K562 (cell line): ENCODE measurements around the gene SLC6A8. TPM values are rescaled to one million over a fixed set of nuclear protein-coding genes. Genes with fewer than 3 reads are reported as not detected.

ENCODE experiments used
- ATAC-seq: fragments of 200-7000 bp; cut with Tn5 transposase; 3 replicates; pipeline ENCODE4 v1.9.1; 2020; ENCODE audit warnings: moderate library complexity
- BruUV-seq: library from RNA; stranded (reverse); fragments of 400-500 nt; replicated peaks from 2 replicates; lab custom pipeline; 2021; lab: Mats Ljungman, UMichigan
- CTCF ChIA-PET: fragments of 300-600 bp; formaldehyde crosslinking; extraction: SDS; loops from one replicate; lab custom pipeline; 2021; ENCODE audit warnings: low intra/inter-chr PET ratio; lab: Yijun Ruan, JAX
- POLR2A ChIA-PET: fragments of 300-600, 350-650 bp; sonication (Branson Sonifier 250); formaldehyde crosslinking; extraction: SDS; loops from one replicate; lab custom pipeline; 2021; ENCODE audit warnings: antibody characterized with exemption, inconsistent platforms; lab: Yijun Ruan, JAX
- DNase-seq, 4 experiments: peaks; one replicate each; pipeline versions ENCODE4 v3.0.0 to v3.0.0-alpha.2; 2011 to 2018; ENCODE audit warnings: low spot score in 3 of 4, mixed read lengths in 3 of 4; ENCODE audit errors: extremely low read depth in 1 of 4
- FAIRE-seq: peaks from 2 replicates; lab custom pipeline; 2011; peaks lifted over from hg19 to GRCh38; lab: Jason Lieb, UNC
- H2AFZ ChIP-seq: 2 replicates; pipeline ENCODE4 v1.6.0; 2011; ENCODE audit warnings: low read depth, low read length, control low read depth, inconsistent platforms
- H3K27ac ChIP-seq: fragments of 200-600 bp; 3 replicates; pipeline ENCODE4 v1.8.0; 2011; ENCODE audit warnings: low read depth, mild to moderate bottlenecking, control low read depth, inconsistent platforms, low read length, moderate library complexity, mixed read lengths; ENCODE audit errors: extremely low read depth
- H3K27me3 ChIP-seq, 2 experiments: fragments of 300-600 bp in 1 of 2; 2 replicates in 1 of 2; 3 replicates in 1 of 2; pipeline versions ENCODE4 v1.6.0 to v1.8.0; 2011; ENCODE audit warnings: inconsistent platforms in 2 of 2, low read length in 2 of 2, mild to moderate bottlenecking in 1 of 2, mixed read lengths in 1 of 2, moderate library complexity in 1 of 2; ENCODE audit not compliant: control insufficient read depth in 2 of 2, insufficient read depth in 2 of 2
- H3K36me3 ChIP-seq: fragments of 300-600 bp; 3 replicates; pipeline ENCODE4 v1.8.0; 2011; ENCODE audit warnings: mild to moderate bottlenecking, low read length, inconsistent platforms; ENCODE audit not compliant: control insufficient read depth, insufficient read depth
- H3K4me1 ChIP-seq, 2 experiments: fragments of 200-600 bp in 1 of 2; replicated peaks in 1 of 2; 2 replicates in 1 of 2; 3 replicates in 1 of 2; pipeline versions ENCODE4 v1.5.1 to v1.8.0; 2011; ENCODE audit warnings: inconsistent platforms in 2 of 2, low read length in 2 of 2, mild to moderate bottlenecking in 1 of 2, mixed read lengths in 1 of 2, moderate library complexity in 1 of 2; ENCODE audit not compliant: control insufficient read depth in 2 of 2, insufficient read depth in 2 of 2
- H3K4me2 ChIP-seq: 2 replicates; pipeline ENCODE4 v1.6.1; 2011; ENCODE audit warnings: low read length, control low read depth, inconsistent platforms, mixed read lengths; ENCODE audit not compliant: insufficient read depth
- H3K4me3 ChIP-seq: fragments of 200-600 bp; sonication (generic), shearing (Covaris generic); 2 replicates; pipeline ENCODE4 v1.5.1; 2016; ENCODE audit warnings: control low read depth, inconsistent platforms
- H3K79me2 ChIP-seq: fragments of 200-600 bp; 3 replicates; pipeline ENCODE4 v1.8.0; 2011; ENCODE audit warnings: low read length, inconsistent platforms; ENCODE audit not compliant: control insufficient read depth, insufficient read depth
- H3K9ac ChIP-seq, 2 experiments: 2 replicates each; pipeline versions ENCODE4 v1.6.0 to v1.6.1; 2011; ENCODE audit warnings: low read depth in 2 of 2, low read length in 2 of 2, control low read depth in 1 of 2, inconsistent platforms in 1 of 2, mild to moderate bottlenecking in 1 of 2, mixed read lengths in 1 of 2; ENCODE audit not compliant: insufficient read depth in 1 of 2
- H3K9me1 ChIP-seq: one replicate; pipeline ENCODE4 v1.6.0; 2011; ENCODE audit warnings: inconsistent platforms, mild to moderate bottlenecking, low read length, moderate library complexity; ENCODE audit not compliant: control insufficient read depth, insufficient read depth
- H3K9me3 ChIP-seq: replicated peaks from 2 replicates; pipeline ENCODE4 v1.5.1; 2011; ENCODE audit warnings: low read depth, low read length, inconsistent platforms; ENCODE audit not compliant: control insufficient read depth, insufficient read depth
- H4K20me1 ChIP-seq: replicated peaks from 2 replicates; pipeline ENCODE4 v1.6.1; 2011; ENCODE audit warnings: low read length, inconsistent platforms, mixed read lengths; ENCODE audit not compliant: control insufficient read depth, insufficient read depth
- BCOR ChIP-seq: fragments of 450-650 bp; IDR thresholded peaks from 2 replicates; pipeline ENCODE4 v1.6.1; 2016
- HBP1 ChIP-seq: fragments of 450-650 bp; formaldehyde crosslinking; IDR thresholded peaks from 2 replicates; pipeline ENCODE4 v1.4.0; 2022; ENCODE audit warnings: missing genetic modification characterization
- STAT5B ChIP-seq: fragments of 250-450 bp; sonication (Bioruptor Pico); IDR thresholded peaks from 2 replicates; pipeline ENCODE4 v1.8.0; 2021; ENCODE audit warnings: mild to moderate bottlenecking, inconsistent platforms
- ZNF146 ChIP-seq: IDR thresholded peaks from one replicate; pipeline ENCODE4 v1.6.1; 2018; ENCODE audit warnings: missing compliant biosample characterization; ENCODE audit not compliant: unreplicated experiment
- ZNF24 ChIP-seq: fragments of 450-650 bp; IDR thresholded peaks from 2 replicates; pipeline ENCODE4 v1.6.1; 2016
- ZNF79 ChIP-seq: fragments of 250-450 bp; sonication (Bioruptor Pico); IDR thresholded peaks from 2 replicates; pipeline ENCODE4 v1.4.0; 2020; ENCODE audit warnings: low read depth, mild to moderate bottlenecking, moderate library complexity
- WGBS: fragments of 100-300 bp; shearing (Covaris generic); methylation state at CpG from one replicate; pipeline ENCODE4 v1.1.6; 2016; ENCODE audit warnings: low coverage, mixed read lengths; ENCODE audit not compliant: insufficient coverage; ENCODE audit errors: missing lambda C conversion rate; 5-methylcytosine and 5-hydroxymethylcytosine counted together
- in situ Hi-C: fragments of 300-500 bp; cut with MboI; formaldehyde crosslinking; loops from 4 replicates; pipeline ENCODE4 v1.15.0; 2018; ENCODE audit warnings: inconsistent platforms, mixed read lengths
- intact Hi-C: fragments of 100-400 bp; cut with micrococcal nuclease; formaldehyde crosslinking; loops from 2 replicates; pipeline ENCODE4 v1.14.2; 2022
- polyA plus RNA-seq, 8 experiments: library from polyadenylated mRNA; depleted of rRNA in 4 of 8; stranded (reverse) in 5 of 8; unstranded in 3 of 8; fragments of >200 nt; fragmentation: Nextera tagmentation in 2 of 8; fragmentation: Illumina TruSeq in 1 of 8; extraction: Ambion mirVana in 2 of 8; extraction: Trizol in 1 of 8; gene quantifications; 2 replicates each; pipeline versions ENCODE4 v1.2.1 to v1.2.3, GENCODE V29; 2011 to 2014; ENCODE audit warnings: inconsistent platforms in 1 of 8, missing spikeins in 1 of 8
- total RNA-seq, 7 experiments: library from RNA; depleted of rRNA in 6 of 7; stranded (reverse); fragments of >200 nt in 6 of 7; fragmentation: Illumina TruSeq in 2 of 7; extraction: Trizol in 2 of 7; gene quantifications; 2 replicates each; pipeline versions ENCODE4 v1.2.1 to v1.2.3, GENCODE V29; 2011 to 2021; ENCODE audit warnings: low replicate concordance in 1 of 7
- TF ChIP-seq, protein P1 (sequence below): IDR thresholded peaks from 2 replicates; pipeline ENCODE4 v1.6.1; 2014; ENCODE audit warnings: antibody characterized with exemption

The SLC6A8 gene
- total and polyA plus RNA-seq, 9 of the 15 experiments (the other 6 are each of a cell fraction or from before 2014, with no cell fraction given) = 0.68 to 144 (median 34.3) TPM

DNA sequence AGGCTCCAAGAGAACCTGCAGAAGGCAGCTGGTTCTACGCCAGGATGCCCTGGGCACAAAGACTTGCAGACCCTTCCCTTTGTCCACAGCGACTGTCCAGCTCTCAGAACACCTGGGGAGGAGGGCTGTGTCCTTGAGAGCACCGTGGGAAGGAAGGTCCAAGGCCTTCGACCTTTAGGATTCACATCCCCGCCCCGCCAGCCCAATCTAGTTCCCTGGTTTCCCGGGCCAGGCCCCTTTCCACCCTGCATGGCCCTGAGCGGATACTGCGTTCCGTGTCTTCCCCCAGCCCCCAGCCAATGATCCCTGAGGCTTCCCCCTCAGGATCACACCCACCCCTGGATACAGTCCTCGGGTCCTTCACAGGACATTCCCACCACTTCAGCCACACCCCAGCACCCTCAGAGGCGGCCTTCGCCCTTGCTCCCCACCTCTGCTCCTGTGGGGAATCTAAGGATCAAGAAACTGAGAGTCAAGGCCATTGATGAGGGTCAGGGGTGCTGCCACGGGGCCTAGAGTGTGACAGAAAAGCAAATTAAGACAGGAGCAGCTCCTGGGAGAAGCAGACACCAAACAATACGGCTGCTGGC is 46.0 kb downstream of the SLC6A8 start (continued):
- no peak for TF ChIP-seq HBP1
- TF ChIP-seq, protein P1, sequence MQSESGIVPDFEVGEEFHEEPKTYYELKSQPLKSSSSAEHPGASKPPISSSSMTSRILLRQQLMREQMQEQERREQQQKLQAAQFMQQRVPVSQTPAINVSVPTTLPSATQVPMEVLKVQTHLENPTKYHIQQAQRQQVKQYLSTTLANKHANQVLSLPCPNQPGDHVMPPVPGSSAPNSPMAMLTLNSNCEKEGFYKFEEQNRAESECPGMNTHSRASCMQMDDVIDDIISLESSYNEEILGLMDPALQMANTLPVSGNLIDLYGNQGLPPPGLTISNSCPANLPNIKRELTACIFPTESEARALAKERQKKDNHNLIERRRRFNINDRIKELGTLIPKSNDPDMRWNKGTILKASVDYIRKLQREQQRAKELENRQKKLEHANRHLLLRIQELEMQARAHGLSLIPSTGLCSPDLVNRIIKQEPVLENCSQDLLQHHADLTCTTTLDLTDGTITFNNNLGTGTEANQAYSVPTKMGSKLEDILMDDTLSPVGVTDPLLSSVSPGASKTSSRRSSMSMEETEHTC = no peak

DNA sequence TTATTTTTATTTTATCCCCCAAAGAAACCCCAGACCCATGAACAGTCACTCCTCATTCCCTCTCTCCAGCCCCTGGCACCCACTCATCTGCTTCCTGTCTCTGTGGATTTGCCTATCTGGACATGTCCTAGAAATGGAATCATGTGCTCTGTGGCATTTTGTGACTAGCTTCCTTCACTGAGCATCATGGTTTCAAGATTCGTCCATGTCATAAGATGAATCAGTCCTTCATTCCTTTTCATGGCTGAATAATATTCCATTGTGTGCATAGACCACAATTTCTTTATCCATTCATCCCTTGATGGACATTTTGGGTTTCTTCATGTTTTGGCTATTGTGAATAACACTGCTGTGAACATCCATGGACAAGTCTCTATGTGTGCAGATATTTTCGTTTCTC is 47.1 kb downstream of the SLC6A8 start:
- no TSS peak for BruUV-seq
- FAIRE-seq (no peak), DNase-seq (no peak), ATAC-seq (no peak)
- Histone ChIP-seq H3K27me3 (no peaks in the 10 kb centered on the region), H4K20me1 (no peaks in the 10 kb centered on the region), H3K27ac (no peak overlapping the region), H3K36me3 (no peaks in the 10 kb centered on the region; the same call in 2 of the 3 replicates), H3K79me2 (no peaks in the 10 kb centered on the region), H3K9me1 (no peaks in the 10 kb centered on the region), H3K4me3 (no peak overlapping the region), H2AFZ (no peak overlapping the region), H3K9me3 (0 out of 2 replicates have a peak, but pooled peaks cover 2% of the 10 kb centered on the region), H3K4me1 (peaks cover 8 to 35% of the 10 kb centered on the region in 2 experiments; a peak in 4 of 5 replicates), H3K9ac (no peak overlapping the region), H3K4me2 (no peak overlapping the region; the same call in 1 of the 2 replicates)
- in situ Hi-C loops (no loop called here), intact Hi-C loops (no loop called here)
- 68% methylated on average over 2 of the region's 2 CpGs for WGBS
- ChIA-PET POLR2A (no interaction called here), CTCF (interaction anchor here (0.6 kb wide), 1 partner anchor 284 kb away, joined by 3 read pairs; no protein-coding TSS in a partner anchor)
- TF ChIP-seq ZNF79 (no peak), ZNF24 (peak; percentile 46; the same call in 1 of the 2 replicates), STAT5B (CRISPR knock-in tag) (no peak), BCOR (0 out of 2 replicates have a peak, but pooled peaks have one; percentile 49), ZNF146 (peak; percentile 92)
